Fibroblast of skin of left quadriceps (primary cell): ENCODE measurements around the gene INTS2.
"Not testable (repeated sequence)": the region's sequence is repeated elsewhere in the genome, so short reads cannot be mapped to it uniquely, and the experiment has no call there.

ENCODE experiments used
- DNase-seq, 2 experiments: peaks; one replicate each; pipeline ENCODE4 v3.0.0-alpha.2; 2013; ENCODE audit warnings: low read depth in 2 of 2

INTS2 gene

DNA sequence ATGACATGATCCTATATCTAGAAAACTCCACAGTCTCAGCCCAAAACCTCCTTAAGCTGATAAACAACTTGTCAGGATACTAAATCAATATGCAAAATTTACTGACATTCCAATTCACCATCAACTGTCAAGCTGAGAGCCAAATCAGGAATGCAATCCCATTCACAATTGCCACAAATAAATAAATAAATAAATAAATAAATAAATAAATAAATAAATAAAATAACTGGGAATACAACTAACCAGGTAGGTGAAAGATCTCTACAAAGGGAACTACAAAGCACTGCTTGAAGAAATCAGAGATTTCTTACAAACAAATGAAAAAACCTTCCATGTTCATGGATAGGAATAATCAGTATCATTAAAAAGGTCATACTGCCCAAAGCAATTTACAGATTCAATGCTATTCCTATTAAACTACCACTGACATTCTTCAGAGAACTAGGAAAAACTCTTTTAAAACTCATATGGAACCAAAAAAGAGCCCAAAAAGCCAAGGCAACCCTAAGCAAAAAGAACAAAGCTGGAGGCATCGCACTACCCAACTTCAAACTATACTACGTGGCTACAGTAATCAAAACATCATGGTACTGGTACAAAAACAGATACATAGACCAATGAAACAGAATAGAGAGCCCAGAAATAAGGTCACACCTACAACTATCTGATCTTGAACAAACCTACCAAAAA, 102.2 kb downstream of the INTS2 start:
- no peak for DNase-seq

GRCh38 chr17:61822326-61823285, 105.2 kb downstream of the INTS2 start:
- no peak for DNase-seq

DNA sequence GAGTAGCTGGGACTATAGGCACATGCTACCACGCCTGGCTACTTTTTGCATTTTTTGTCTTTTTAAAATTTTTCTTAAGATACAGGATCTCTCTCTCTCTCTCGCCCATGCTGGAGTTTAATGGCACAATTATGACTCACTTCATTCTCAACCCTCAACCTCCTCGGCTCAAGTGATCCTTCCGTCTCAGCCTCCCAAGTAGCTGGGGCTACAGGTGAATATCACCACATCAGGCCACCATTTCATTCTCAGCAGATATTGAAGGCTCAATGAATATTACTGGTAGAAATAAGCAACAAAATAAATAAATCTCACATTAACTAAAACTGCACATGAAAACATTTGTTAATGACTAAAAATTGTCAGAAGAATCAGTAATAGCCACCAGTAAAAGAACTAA, 106.1 kb downstream of the INTS2 start:
- DNase-seq: no peak

DNA sequence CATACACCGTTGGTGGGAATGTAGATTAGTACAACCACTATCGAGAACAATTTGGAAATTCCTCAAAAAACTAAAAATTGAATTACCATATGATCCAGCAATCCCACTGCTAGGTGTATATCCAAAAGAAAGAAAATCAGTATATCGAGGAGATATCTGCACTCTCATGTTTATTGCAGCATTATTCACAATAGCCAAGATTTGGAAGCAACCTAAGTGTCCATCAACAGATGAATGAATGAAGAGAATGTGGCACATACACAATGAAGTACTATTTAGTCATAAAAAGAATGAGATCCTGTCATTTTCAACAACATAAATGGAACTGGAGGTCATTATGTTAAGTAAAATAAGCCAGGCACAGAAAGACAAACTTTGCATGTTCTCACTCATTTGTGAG, 108.5 kb downstream of the INTS2 start:
- not testable (repeated sequence) for DNase-seq

DNA sequence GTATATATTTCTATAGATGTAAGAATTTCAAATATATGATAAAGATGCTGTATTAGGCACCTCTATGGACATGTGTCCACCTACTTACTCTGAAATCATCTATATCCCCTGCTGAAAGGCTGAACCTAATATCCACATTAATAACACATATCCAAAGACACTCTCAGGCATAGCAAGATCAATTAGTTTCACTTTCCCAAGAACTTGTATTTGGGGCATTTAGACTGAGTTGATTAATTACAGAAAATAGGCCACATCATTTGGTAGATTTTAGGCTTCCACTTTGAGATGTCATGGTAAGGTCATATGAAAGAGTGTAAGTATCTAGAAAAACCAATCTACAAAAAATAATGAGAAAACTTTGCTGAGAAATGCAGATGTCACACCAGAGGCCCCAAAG, 109.6 kb downstream of the INTS2 start:
- no peak for DNase-seq

DNA sequence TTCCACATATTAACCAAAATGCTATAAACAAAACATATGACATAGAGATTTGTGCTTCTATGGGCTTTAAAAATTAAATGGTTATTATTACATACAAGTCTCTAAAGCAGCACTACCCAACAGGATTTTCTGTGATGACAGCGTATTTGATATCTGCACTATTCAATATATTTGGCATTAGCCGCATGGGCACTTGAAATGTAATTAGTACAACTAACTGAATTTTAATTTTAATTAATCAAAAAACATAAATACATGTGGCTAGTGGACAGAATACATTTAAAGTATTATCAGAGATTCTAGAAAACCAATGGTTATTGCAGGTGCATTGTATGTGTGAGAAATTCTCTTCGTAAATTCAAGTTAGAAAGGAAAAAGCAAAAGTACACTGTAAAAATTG, 110.3 kb downstream of the INTS2 start:
- no peak for DNase-seq

GRCh38 chr17:61816538-61816937, 111.2 kb downstream of the INTS2 start:
- no peak for DNase-seq

- no peak for DNase-seq
Measured at GRCh38 chr17:61815863-61816503, 111.8 kb downstream of the INTS2 start.
